ENCODE results near the gene SASH1.

Gene SASH1

GRCh38 chr6:148502083-148502772, 159.6 kb downstream of the SASH1 start:
- POLR2A ChIA-PET: interaction anchor here (0.6 kb wide), 1 partner anchor 528 kb away, joined by 3 read pairs; no protein-coding TSS in a partner anchor
- no peak for TF ChIP-seq CTCF (IDR thresholded peaks at IDR 0.05; ENCODE audit: control extremely low read depth, extremely low read depth, low read depth, missing control alignments)
- CTCF ChIA-PET: no interaction called here
- DNase-seq (ENCODE audit: extremely low spot score): no peak

- DNase-seq (ENCODE audit: extremely low spot score): no peak
- POLR2A ChIA-PET: interaction anchor here (0.6 kb wide), 1 partner anchor 527 kb away, joined by 3 read pairs; no protein-coding TSS in a partner anchor
- CTCF ChIA-PET: no interaction called here
- TF ChIP-seq CTCF (IDR thresholded peaks at IDR 0.05; ENCODE audit: control extremely low read depth, extremely low read depth, low read depth, missing control alignments): no peak
Measured at GRCh38 chr6:148502773-148503135, 160.1 kb downstream of the SASH1 start.

GRCh38 chr6:148503703-148504102, 161.1 kb downstream of the SASH1 start:
- CTCF ChIA-PET: interaction anchor here (1.0 kb wide), 1 partner anchor 56 kb away, joined by 3 read pairs; no protein-coding TSS in a partner anchor
- POLR2A ChIA-PET: no interaction called here
- DNase-seq (ENCODE audit: extremely low spot score): no peak
- TF ChIP-seq CTCF (IDR thresholded peaks at IDR 0.05; ENCODE audit: control extremely low read depth, extremely low read depth, low read depth, missing control alignments): no peak

GRCh38 chr6:148507774-148508173, 165.1 kb downstream of the SASH1 start:
- no peak for DNase-seq (ENCODE audit: extremely low spot score)
- ChIA-PET POLR2A (no interaction called here), CTCF (no interaction called here)
- no peak for TF ChIP-seq CTCF (IDR thresholded peaks at IDR 0.05; ENCODE audit: control extremely low read depth, extremely low read depth, low read depth, missing control alignments)

GRCh38 chr6:148508401-148509041, 165.9 kb downstream of the SASH1 start:
- no peak for DNase-seq (ENCODE audit: extremely low spot score)
- no peak for TF ChIP-seq CTCF (IDR thresholded peaks at IDR 0.05; ENCODE audit: control extremely low read depth, extremely low read depth, low read depth, missing control alignments)
- CTCF ChIA-PET: interaction anchor here (1.0 to 1.8 kb wide), 4 partner anchors 8 to 21 kb away, joined by 3 to 5 read pairs (median 4); no protein-coding TSS in a partner anchor
- POLR2A ChIA-PET: no interaction called here

- ChIA-PET POLR2A (interaction anchor here (0.7 kb wide), 1 partner anchor 172 kb away, joined by 3 read pairs; no protein-coding TSS in a partner anchor), CTCF (interaction anchor here (1.0 to 1.8 kb wide), 4 partner anchors 9 to 20 kb away, joined by 3 to 5 read pairs (median 4); no protein-coding TSS in a partner anchor)
- TF ChIP-seq CTCF (IDR thresholded peaks at IDR 0.05; ENCODE audit: control extremely low read depth, extremely low read depth, low read depth, missing control alignments): no peak
- no peak for DNase-seq (ENCODE audit: extremely low spot score)
Measured at GRCh38 chr6:148509119-148509799, 166.6 kb downstream of the SASH1 start.

Data from GM10248 (cell line).